HG03159 (cell line): ENCODE data around the gene CCDC97.

Experiments
- ATAC-seq: cut with Tn5 transposase; IDR thresholded peaks from one replicate; pipeline ENCODE4 v1.9.1; 2021; ENCODE audit warnings: mild to moderate bottlenecking, moderate library complexity; ENCODE audit not compliant: unreplicated experiment

The CCDC97 gene

DNA sequence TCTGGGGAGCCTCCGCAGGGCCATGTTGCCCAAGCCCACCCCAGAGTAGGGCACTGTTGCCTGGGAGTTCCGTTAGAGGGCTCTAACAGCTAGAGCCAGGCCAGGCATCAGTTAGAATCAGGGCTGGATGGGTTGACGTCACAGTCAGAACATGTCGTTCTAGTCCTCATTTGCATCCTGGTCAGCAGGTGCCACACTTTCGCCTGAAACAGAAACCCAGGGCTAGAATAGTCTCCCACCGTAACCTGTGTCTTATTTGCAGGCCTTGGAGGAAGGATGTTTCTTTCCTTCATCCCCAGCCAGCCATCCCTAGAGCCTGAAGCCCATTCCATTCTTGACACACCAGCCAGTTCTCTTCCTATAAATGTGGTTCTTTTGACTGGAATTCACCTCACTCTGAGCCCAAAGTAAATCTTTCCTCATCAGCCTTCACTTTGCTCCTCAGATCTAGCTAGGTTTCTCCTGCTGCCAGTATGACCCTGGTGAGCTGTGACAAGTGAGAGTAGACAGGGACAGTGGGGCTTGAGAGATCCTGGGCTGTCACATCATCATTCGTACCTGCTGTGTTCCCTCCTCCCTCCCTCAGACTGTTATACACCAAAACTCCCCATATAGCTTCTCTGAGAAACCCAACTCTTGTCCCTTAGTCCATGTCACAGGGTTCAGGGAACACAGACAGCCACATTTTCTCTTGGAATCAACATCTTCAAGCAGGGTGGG is 12.2 kb upstream of the CCDC97 start:
- ATAC-seq: peak; percentile 82

DNA sequence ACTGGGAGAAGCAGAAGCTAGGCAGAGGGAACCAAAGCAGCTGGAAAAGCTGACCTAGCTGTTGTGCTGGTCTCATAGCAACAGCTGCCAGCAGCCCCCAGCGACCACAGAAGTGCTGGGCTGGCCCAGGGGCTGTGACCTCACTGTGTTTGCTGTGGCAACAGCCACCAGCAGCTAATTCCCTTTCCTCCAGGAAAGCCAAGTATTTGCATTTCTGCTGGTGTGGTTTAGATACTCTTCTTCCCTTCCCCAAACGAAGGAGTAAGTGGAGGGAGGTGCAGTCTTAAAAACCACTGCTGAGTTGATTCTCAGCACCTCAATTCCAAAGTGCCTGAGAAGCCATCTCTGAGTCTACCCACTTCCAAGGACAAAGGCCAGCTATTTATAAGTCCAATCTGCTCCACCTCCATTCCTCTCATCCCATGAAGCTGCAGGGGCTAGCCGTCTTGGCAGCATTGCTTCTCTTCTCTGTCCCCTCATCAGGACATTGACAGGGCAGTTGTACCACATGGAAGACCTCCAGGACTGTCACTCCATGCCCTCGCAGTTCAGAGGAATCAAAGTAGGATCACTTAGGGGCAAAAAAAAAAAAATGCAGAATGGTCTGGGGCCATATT is 11.5 kb upstream of the CCDC97 start:
- ATAC-seq: no peak

DNA sequence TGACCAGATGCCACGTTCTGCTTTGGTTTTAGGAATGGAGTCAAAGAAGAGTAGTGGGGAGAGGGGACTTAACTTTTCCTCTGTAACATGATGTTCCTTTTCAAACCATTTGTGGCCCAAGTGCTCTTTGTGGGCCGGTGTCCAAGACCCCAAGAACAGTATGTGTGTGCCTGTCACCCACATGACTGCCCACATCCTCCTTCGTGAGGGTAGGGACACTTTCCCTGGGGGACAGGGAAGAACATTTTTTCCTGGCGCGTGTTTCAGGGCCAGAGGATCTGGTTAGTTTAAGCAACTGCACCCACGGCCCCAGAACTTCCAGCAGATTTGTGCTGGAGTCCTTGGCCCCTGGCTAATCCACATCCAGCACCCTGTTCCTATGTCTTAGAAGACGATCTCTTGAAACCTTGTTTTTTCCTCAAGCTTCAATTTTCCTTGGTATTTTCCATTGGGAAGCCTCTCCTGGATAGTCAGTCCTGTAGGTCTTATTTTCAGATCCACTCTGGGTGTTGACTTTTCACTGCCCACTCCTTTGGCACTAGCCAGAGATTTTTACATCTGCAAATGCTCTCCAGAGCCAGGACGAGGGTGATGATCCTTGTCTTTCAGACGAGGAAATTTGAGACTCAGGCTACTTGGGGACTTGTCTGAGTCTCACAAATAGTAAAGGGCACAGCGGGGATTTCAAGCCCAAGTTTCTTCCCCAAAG is 10.8 kb upstream of the CCDC97 start:
- ATAC-seq: no peak

DNA sequence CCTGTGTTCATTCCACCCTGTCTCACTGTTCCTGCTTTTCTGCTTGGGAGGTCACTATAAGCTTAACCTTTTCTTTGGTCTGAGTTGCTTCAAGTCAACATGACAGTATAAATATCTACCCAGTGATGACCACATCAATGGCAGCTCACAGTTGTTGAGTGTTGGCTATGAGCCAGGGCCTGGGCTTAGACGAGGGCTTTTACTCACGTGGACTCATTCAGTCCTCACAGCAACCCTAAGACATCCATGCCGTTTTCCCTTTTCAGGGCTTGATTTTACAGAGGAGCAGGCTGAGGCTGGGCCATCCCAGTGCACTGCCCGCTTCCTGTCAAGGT is 10.2 kb upstream of the CCDC97 start:
- ATAC-seq: no peak

DNA sequence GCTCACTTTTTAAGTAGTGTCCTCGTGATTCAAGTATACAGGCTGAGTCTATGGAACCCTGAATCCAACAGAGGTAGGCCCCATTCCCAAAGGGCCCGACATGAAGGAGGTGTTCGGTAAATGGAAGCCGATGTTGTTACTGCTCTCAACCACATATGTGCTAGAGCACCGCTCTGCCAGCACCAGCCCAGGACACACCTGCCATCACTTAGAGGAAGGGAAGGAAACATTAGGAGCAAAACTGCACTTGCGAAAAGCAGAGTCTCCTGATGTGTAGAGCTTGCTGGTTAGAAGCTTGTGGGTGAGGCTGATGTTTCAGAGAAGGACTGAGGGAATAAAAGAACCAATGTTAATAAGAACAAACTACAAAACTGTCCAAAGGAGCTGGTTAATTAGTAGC is 9.4 kb upstream of the CCDC97 start:
- no peak for ATAC-seq

DNA sequence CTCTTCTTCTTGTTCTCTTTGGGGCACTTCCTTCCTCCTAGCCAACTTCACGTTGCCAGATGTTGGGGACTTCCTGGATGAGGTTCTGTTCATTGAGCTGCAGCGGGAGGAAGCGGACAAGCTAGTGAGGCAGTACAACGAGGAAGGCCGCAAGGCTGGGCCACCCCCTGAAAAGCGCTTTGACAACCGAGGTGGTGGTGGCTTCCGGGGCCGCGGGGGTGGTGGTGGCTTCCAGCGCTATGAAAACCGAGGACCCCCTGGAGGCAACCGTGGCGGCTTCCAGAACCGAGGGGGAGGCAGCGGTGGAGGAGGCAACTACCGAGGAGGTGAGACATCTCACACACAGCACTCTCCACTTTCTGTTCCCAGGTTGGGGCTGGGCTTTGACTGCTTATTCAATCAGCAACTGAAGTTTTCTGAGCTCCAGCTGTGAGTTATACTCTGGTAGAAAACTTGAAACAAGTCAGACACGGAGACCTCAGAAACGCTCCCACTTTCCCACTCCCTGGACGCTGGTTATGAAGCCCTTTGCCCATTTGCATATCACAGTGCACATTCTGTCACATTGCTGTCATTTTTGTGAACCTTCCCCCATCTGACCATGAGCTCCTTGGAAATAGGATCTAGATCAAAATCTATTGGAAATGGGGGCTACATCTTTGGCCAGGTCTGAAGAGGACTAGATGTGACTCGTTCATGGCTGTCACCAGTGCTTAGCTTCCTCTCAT is 7.2 kb upstream of the CCDC97 start:
- no peak for ATAC-seq

DNA sequence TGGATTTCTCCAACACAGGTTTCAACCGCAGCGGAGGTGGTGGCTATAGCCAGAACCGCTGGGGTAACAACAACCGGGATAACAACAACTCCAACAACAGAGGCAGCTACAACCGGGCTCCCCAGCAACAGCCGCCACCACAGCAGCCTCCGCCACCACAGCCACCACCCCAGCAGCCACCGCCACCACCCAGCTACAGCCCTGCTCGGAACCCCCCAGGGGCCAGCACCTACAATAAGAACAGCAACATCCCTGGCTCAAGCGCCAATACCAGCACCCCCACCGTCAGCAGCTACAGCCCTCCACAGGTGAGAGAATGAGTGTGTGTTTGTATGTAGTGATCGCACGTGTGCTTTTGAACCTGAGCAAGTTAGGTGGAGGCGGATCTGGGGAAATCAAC is 6.0 kb upstream of the CCDC97 start:
- ATAC-seq: no peak

DNA sequence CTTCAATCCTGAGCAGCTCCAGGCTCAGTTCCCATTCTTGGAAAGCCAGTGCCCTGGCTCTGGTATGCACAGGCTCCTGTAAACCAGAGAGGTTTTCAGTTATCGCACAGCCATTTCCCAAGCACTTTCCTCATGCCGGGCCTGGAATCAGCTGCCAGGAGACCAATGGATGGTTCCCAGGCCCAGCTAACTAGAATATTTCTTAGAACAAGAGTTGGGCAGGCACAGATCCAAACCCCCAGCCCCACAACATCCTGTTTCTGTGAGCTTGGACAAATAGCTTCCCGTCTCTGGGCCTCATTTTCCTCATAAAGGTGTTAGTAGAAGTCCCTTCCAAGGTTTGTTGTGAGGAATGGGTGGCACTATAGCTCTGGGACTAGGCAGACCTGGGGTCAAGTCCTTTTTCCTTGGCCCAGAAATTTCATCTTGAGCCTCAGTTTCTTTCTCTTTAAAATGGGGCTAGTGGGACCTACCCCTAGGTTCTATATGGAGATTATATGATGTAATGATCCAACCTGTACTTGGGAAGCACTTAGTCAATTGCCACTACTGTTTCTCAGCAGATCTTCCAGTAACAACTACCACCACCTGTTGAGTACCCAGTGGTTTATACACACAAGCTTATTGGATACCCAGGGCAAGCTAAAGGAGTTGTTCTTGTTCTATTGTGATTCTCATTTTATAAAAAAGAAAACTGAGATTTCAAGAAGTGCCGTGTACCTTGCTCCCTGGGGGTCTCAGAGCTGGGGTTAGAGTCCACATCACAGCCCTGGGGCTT is 5.1 kb upstream of the CCDC97 start:
- no peak for ATAC-seq

DNA sequence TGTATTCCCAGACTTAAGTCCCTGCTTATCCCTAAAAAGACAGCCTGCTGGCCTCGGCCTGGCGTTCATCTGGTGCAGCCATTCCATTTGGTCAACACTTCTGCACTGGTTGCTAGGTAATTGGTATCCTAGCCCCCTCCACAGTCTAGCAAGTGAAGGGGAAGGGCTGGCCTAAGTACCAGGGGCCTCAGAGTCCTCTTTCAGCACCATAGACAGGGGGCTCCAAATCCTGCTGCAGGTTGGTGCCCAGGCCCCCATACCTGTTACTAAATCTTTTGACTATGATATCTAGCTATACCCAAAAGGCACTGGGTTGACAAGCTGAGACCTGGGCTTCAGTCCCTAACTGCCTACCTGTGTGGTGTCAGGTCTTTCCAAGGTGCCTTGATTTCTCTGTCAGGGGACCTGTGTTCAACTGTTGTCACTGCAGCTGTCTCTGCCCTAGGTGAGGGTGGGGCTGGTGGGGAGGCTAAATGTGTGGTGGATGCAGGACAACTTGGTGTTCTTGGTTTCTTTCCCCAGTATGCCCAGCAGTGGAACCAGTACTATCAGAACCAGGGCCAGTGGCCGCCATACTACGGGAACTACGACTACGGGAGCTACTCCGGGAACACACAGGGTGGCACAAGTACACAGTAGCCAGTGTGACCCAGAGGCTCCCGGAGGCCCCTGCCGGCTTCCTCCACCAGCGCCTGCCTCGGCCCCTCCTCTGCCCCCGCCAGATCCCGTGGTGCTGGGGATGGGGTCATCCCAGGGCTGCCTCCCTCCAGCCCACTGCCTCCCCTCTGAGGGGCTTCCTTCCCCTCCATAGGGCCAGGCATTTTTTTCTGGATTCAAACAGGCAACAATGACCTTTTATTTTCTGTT is 3.8 kb upstream of the CCDC97 start:
- no peak for ATAC-seq

DNA sequence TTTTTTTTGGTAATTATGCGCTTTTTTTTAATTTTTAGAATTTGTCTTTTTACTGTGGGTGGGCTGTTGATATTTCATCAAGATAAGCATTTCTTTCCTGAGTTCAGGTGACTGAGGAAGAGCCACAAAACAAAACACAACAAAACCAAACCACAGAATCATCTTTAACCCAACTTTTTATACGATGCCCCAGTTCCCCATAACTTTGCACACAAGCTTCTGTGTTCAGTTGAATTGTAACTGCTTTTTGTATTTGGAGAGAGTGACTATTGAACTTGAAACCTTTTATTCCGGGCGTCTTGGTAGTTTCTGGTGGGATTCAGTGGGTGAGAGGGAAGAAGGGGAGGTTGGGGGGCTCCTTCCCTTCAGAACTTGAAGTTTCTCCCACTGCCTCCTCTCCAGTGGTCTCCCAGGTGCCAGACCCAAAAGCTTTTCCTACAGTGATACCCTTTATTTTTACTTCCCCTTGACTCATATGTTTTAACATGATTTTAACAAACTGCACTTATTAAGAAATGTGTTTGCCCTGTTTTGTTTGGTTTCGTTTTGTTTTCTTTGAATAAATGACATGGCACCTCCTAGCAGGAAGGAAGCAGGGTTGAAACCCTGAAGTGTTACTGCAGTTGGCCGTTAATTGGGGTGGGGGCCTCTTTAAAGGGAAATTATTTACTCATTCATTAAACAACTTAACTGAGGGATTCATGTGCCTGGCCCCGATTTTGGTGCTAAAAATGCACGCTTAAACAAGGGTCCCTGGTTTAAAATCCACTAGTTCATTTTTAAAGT is 2.7 kb upstream of the CCDC97 start:
- no peak for ATAC-seq

DNA sequence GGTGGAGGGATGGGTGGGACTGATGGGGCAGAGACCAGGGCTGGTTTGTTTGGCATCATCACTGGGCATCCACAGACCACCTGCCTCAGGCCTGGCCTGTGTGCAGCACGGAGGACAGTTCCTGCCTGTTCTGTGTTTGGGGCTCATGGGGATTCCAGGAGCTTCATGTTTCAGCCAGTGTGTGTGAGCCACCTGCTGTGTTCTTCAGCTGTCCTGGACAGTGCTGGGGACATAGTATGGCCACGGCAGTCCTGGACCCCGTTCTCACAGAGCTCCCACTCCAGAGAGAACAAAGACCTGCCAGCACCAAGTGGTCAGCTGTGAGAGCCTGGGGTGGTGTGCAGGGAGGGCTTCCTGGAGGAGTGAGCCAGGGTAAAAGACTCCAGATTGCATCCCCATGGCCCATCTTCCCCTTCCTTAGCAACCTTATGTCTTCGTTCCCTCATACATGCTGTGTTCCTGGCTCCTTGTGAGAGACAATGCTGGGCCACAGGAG is 2.0 kb upstream of the CCDC97 start:
- ATAC-seq: no peak

DNA sequence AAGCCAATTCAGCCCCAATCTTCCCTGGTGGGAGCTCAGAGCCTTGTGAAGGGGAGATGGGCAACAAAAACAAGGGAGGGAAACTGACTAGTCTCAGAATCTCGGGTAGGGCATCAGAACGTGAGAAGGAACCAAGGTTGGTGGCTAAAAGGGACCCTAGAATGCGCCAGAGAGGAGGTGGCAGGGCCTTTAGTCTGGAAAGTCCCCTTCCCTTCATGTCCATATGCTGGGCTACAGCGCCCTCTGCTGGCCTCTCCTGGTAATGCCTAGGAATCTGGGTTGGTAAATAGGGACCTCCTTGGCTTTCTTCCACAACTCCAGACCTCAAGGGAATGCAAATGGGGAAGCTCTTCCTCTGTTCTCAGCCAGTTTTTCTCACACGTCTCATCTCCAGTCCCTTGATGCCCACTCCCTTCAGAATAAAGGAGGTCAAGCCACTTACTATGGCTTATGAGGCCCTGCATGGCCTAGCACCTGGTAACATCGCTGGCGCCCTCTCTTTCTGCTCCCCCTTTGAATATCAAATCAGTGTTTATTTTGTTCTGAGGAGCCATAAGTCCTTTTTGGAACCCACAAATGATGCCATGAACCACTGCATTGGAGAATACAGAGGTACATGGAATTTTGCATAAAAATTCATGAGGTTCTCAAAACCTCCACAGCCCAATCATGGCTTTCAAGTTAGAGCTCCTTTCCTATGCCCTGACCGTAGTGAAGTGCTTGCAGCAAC is 1.4 kb upstream of the CCDC97 start:
- ATAC-seq: no peak

DNA sequence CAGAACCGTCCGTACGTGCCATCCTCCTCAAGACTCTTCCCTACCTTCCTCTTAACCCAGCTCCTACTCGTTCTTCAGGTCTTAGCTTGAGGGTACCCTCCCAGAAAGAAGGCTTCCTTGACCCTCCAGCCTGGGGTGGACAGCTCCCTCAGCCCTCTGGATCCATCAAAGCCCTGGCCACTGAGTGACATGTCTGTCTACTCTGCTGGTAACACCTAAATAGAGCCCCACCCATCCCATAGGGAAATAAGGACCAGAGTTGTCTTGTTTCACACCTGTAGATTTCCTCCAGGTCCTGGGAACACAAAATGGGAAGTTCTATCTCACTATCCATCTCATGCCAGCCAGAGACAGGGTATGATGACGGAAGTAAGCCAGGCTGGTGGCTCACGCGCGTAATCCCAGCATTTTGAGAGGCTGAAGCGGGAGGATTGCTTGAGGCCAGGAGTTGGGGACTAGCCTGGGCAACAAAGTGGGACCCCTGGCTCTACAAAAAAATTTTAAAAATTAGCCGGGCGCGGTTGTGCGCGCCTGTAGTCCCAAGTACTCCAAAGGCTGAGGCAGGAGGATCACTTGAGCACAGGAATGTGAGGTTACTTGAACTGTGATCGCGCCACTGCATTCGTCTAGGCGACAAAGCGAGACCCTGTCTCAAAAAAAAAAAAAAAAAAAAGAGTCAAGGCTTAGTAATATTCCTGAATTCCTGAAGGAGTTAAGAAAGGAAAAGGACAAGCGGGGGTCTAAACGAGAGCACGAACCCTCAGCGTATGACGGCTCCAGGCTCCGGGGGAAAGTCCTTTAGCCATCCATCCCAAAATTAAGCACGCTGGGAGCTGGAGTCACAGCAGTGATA is 566 bp upstream of the CCDC97 start:
- no peak for ATAC-seq

DNA sequence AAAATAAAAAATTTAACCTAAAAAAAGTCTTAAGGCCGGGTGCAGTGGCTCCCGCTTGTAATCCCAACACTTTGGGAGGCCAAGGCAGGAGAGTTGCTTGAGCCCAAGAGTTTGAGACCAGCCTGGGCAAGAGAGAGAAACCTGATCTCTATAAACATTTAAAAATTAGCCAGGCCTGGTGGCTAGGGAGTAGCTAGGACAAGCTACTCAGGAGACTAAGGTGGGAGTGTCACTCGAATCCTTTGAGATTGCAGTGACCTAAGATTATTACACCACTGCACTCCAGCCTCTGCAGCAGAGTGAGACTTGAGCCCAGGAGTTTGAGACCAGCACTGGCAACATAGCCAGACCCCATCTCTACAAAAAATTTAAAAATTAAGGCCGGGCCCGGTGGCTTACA is 1.1 kb downstream of the CCDC97 start:
- no peak for ATAC-seq

DNA sequence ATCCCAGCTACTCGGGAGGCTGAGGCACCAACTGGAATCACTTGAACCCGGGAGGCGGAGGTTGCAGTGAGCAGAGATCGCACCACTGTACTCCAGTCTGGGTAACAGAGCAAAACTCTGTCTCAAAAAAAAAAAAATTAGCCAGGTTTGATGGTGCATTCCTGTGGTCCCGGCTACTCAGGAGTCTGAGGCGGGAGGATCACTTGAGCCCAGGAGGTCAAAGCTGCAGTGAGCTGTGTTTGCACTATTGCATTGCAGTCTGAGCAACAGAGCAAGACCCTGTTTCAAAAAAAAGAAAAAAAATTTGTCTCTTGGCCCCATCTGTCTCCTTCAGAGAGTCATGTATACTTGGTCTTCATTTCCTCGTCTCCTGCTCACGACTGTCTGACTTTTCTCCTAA is 1.6 kb downstream of the CCDC97 start:
- no peak for ATAC-seq

DNA sequence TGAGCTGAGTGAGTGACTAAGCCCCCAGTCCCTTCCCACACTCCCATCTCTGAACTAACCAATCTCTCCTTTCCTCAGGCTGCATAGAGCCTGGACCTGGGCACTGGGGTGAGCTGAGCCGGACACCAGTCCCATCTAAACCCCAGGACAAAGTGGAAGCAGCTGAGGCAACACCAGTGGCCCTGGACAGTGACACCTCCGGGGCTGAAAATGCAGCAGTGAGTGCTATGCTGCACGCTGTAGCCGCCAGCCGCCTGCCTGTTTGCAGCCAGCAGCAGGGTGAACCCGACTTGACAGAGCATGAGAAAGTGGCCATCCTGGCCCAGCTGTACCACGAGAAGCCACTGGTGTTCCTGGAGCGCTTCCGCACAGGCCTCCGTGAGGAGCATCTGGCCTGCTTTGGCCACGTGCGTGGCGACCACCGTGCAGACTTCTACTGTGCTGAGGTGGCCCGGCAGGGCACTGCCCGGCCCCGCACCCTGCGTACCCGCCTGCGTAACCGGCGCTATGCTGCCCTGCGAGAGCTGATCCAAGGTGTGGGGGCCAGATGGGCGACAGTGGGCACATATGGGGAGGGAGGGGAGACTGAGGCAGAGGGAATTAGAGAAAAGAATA is 6.4 kb downstream of the CCDC97 start:
- no peak for ATAC-seq
